Measurements from ENCODE around the gene STARD10.

The STARD10 gene

GRCh38 chr11:72778535-72779494 is 15.0 kb downstream of the STARD10 start:
- DNase-seq, result no peak

- peak; percentile 52 for DNase-seq
Measured at GRCh38 chr11:72777755-72778278, 16.0 kb downstream of the STARD10 start.

GRCh38 chr11:72776844-72777754 is 16.7 kb downstream of the STARD10 start:
- DNase-seq, result no peak

- DNase-seq, result no peak
Measured at GRCh38 chr11:72776117-72776843, 17.6 kb downstream of the STARD10 start.

- DNase-seq, result no peak
Measured at GRCh38 chr11:72775288-72776110, 18.3 kb downstream of the STARD10 start.

- DNase-seq, result no peak
Measured at GRCh38 chr11:72774499-72774898, 19.3 kb downstream of the STARD10 start.

GRCh38 chr11:72773696-72774095 is 20.2 kb downstream of the STARD10 start:
- DNase-seq, result no peak

- DNase-seq, result no peak
Measured at GRCh38 chr11:72773291-72773690, 20.6 kb downstream of the STARD10 start.

GRCh38 chr11:72772059-72772458 is 21.8 kb downstream of the STARD10 start:
- no peak for DNase-seq

GRCh38 chr11:72771507-72771906 is 22.3 kb downstream of the STARD10 start:
- DNase-seq, result no peak

GRCh38 chr11:72770799-72771198 is 23.0 kb downstream of the STARD10 start:
- DNase-seq, result peak; percentile 77

- DNase-seq, result no peak
Measured at GRCh38 chr11:72769680-72770079, 24.2 kb downstream of the STARD10 start.

- DNase-seq, result no peak
Measured at GRCh38 chr11:72768581-72768980, 25.3 kb downstream of the STARD10 start.

GRCh38 chr11:72767203-72768062 is 26.4 kb downstream of the STARD10 start:
- no peak for DNase-seq

GRCh38 chr11:72766152-72766902 is 27.5 kb downstream of the STARD10 start:
- no peak for DNase-seq

GRCh38 chr11:72764503-72764902 is 29.3 kb downstream of the STARD10 start:
- DNase-seq, result peak; percentile 95

- DNase-seq, result no peak
Measured at GRCh38 chr11:72763823-72764222, 30.0 kb downstream of the STARD10 start.

GRCh38 chr11:72762641-72763304 is 31.1 kb downstream of the STARD10 start:
- no peak for DNase-seq

Measured in NCI-H345 (cell line).